Subcutaneous abdominal adipose tissue (tissue), 5 donors: Measurements from ENCODE around the gene GSK3A.

Source experiments
- H3K27ac ChIP-seq: one replicate; pipeline ENCODE4 v1.7.0; 2013; ENCODE audit warnings: low read depth, mild to moderate bottlenecking, inconsistent platforms, low read length, moderate library complexity
- H3K27me3 ChIP-seq, 5 donors: one replicate each; pipeline ENCODE4 v1.7.0; 2013; ENCODE audit warnings: low read length in 5 of 5, inconsistent platforms in 1 of 5; ENCODE audit not compliant: control insufficient read depth in 5 of 5, insufficient read depth in 4 of 5
- H3K36me3 ChIP-seq, 5 donors: one replicate each; pipeline ENCODE4 v1.7.0; 2013; ENCODE audit warnings: low read length in 5 of 5; ENCODE audit not compliant: control insufficient read depth in 5 of 5, insufficient read depth in 5 of 5
- H3K4me1 ChIP-seq, 5 donors: one replicate each; pipeline ENCODE4 v1.7.0; 2013; ENCODE audit warnings: low read length in 5 of 5, mild to moderate bottlenecking in 3 of 5, moderate library complexity in 1 of 5; ENCODE audit not compliant: control insufficient read depth in 5 of 5, insufficient read depth in 5 of 5
- H3K4me3 ChIP-seq, 5 donors: one replicate each; pipeline ENCODE4 v1.7.0; 2013; ENCODE audit warnings: low read length in 5 of 5, low read depth in 1 of 5
- H3K9ac ChIP-seq, 5 donors: one replicate each; pipeline ENCODE4 v1.7.0; 2013; ENCODE audit warnings: low read length in 5 of 5, mild to moderate bottlenecking in 4 of 5, moderate library complexity in 3 of 5
- H3K9me3 ChIP-seq, 5 donors: one replicate each; pipeline ENCODE4 v1.7.0; 2013; ENCODE audit warnings: low read length in 5 of 5; ENCODE audit not compliant: control insufficient read depth in 5 of 5
- donor health status: healthy.
- donor health status: healthy.
- donor health status: healthy.
- donor health status: healthy.
- donor health status: healthy.

Gene GSK3A

DNA sequence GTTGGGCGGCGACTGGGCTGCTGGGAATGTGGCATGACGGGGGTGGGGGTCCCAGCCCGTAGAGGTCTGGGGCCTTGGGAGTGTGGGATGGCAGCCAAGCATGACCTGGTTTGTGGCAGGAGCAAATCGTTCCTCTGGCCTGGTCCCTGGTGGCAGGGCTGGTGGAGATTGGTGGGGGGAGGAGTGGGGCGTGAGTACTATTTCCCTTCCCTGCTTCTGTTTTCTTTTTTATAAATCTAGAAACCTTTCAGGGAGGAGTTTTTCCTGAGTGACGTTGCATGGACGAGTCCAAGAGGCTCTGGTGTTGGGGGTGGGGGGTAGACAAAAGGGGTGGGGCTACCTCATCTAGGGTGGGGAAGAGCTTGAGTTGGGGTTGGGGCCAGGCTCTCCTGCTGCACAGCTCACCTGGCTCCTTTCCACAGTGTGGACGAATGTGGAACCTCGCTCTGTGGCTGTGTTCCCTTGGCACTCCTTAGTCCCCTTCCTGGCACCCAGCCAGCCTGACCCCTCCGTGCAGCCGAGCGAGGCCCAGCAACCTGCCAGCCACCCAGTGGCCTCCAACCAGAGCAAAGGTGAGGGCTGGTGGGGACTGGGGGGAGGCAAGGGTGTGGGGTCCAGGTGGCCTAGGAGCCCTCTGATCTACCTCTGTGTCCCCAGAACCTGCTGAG lies 44.1 kb upstream of the GSK3A start:
- H3K9ac ChIP-seq, result peak overlapping the region in 2 of 5 donors; percentile 19 to 25
- peaks cover 0 to 48% (median 46%) of the 10 kb centered on the region in 5 donors for H3K36me3 ChIP-seq
- H3K4me1 ChIP-seq, result peaks cover 15 to 43% (median 43%) of the 10 kb centered on the region in 5 donors
- peak overlapping the region in 3 of 5 donors; percentile 69 to 73 (median 69) for H3K4me3 ChIP-seq
- peak overlapping the region; percentile 37 for H3K27ac ChIP-seq
- H3K27me3 ChIP-seq, result no peaks in the 10 kb centered on the region
- H3K9me3 ChIP-seq, result no peaks in the 10 kb centered on the region

GRCh38 chr19:42285988-42286348 lies 43.6 kb upstream of the GSK3A start:
- H3K27ac ChIP-seq, result peak overlapping the region; percentile 37
- peaks cover 0 to 43% (median 41%) of the 10 kb centered on the region in 5 donors for H3K36me3 ChIP-seq
- H3K9me3 ChIP-seq, result no peaks in the 10 kb centered on the region
- peaks cover 15 to 48% (median 48%) of the 10 kb centered on the region in 5 donors for H3K4me1 ChIP-seq
- peak overlapping the region in 4 of 5 donors; percentile 53 to 73 (median 69) for H3K4me3 ChIP-seq
- no peaks in the 10 kb centered on the region for H3K27me3 ChIP-seq
- H3K9ac ChIP-seq, result peak overlapping the region in 3 of 5 donors; percentile 19 to 69 (median 25)

DNA sequence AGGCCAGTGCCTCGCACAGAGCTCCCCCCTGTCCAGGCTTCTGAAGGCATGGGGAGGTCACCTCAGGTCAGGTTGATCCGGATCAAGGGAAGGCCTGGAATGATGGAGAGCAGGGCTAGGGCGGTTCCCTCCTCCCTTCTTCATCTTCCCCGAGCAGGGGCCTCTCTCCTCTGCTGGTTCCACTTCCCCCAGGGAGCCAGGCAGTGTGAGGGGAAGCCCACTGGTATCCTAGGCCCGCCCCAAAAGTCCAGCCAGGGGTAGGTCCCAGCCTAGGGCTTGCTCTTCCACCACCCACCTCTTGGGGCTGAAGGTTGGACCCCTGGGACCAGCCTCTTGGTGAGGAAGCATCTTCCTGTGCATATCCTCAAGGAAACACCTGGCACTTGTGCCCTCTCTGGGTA lies 43.1 kb upstream of the GSK3A start:
- Histone ChIP-seq H3K4me3 (peak overlapping the region in 4 of 5 donors; percentile 69 to 80 (median 71)), H3K9ac (peak overlapping the region in 3 of 5 donors; percentile 69 to 81 (median 74))

GRCh38 chr19:42284591-42285341 lies 42.4 kb upstream of the GSK3A start:
- Histone ChIP-seq H3K27ac (peak overlapping the region; percentile 57), H3K9ac (peak overlapping the region in 4 of 5 donors; percentile 64 to 81 (median 72)), H3K27me3 (no peaks in the 10 kb centered on the region), H3K4me3 (peak overlapping the region; percentile 69 to 80 (median 73)), H3K36me3 (peaks cover 0 to 31% (median 29%) of the 10 kb centered on the region in 5 donors), H3K4me1 (peaks cover 15 to 57% (median 49%) of the 10 kb centered on the region in 5 donors), H3K9me3 (no peaks in the 10 kb centered on the region)

More for the DNA sequence above, 43.1 kb upstream of the GSK3A start:
- Histone ChIP-seq H3K4me1 (peaks cover 15 to 50% (median 48%) of the 10 kb centered on the region in 5 donors), H3K9me3 (no peaks in the 10 kb centered on the region), H3K27ac (peak overlapping the region; percentile 57), H3K36me3 (peaks cover 0 to 39% (median 36%) of the 10 kb centered on the region in 5 donors), H3K27me3 (no peaks in the 10 kb centered on the region)

- peaks cover 21 to 64% (median 55%) of the 10 kb centered on the region in 5 donors for H3K4me1 ChIP-seq
- H3K9me3 ChIP-seq, result no peaks in the 10 kb centered on the region
- no peaks in the 10 kb centered on the region for H3K27me3 ChIP-seq
- peak overlapping the region in 1 of 5 donors; percentile 24 for H3K9ac ChIP-seq
- peak overlapping the region in 3 of 5 donors; percentile 32 to 56 (median 38) for H3K4me3 ChIP-seq
- no peak overlapping the region for H3K27ac ChIP-seq
- H3K36me3 ChIP-seq, result peaks cover 0 to 24% (median 22%) of the 10 kb centered on the region in 5 donors
These were observed 41.7 kb upstream of the GSK3A start for GRCh38 chr19:42284066-42284501.

- peak overlapping the region; percentile 62 to 85 (median 71) for H3K4me3 ChIP-seq
- peaks cover 0 to 18% (median 15%) of the 10 kb centered on the region in 5 donors for H3K36me3 ChIP-seq
- no peaks in the 10 kb centered on the region for H3K9me3 ChIP-seq
- peak overlapping the region; percentile 90 for H3K27ac ChIP-seq
- peak overlapping the region in 3 of 5 donors; percentile 72 to 77 (median 73) for H3K9ac ChIP-seq
- peaks cover 21 to 71% (median 61%) of the 10 kb centered on the region in 5 donors for H3K4me1 ChIP-seq
- H3K27me3 ChIP-seq, result no peaks in the 10 kb centered on the region
These were observed 41.0 kb upstream of the GSK3A start for GRCh38 chr19:42283188-42284065.

- Histone ChIP-seq H3K27me3 (no peaks in the 10 kb centered on the region), H3K9me3 (no peaks in the 10 kb centered on the region), H3K4me3 (peak overlapping the region in 4 of 5 donors; percentile 62 to 85 (median 72)), H3K36me3 (peaks cover 0 to 12% (median 9%) of the 10 kb centered on the region in 5 donors), H3K4me1 (peaks cover 21 to 77% (median 68%) of the 10 kb centered on the region in 5 donors), H3K9ac (peak overlapping the region in 1 of 5 donors; percentile 73), H3K27ac (peak overlapping the region; percentile 90)
These were observed 40.4 kb upstream of the GSK3A start for GRCh38 chr19:42282819-42283187.

DNA sequence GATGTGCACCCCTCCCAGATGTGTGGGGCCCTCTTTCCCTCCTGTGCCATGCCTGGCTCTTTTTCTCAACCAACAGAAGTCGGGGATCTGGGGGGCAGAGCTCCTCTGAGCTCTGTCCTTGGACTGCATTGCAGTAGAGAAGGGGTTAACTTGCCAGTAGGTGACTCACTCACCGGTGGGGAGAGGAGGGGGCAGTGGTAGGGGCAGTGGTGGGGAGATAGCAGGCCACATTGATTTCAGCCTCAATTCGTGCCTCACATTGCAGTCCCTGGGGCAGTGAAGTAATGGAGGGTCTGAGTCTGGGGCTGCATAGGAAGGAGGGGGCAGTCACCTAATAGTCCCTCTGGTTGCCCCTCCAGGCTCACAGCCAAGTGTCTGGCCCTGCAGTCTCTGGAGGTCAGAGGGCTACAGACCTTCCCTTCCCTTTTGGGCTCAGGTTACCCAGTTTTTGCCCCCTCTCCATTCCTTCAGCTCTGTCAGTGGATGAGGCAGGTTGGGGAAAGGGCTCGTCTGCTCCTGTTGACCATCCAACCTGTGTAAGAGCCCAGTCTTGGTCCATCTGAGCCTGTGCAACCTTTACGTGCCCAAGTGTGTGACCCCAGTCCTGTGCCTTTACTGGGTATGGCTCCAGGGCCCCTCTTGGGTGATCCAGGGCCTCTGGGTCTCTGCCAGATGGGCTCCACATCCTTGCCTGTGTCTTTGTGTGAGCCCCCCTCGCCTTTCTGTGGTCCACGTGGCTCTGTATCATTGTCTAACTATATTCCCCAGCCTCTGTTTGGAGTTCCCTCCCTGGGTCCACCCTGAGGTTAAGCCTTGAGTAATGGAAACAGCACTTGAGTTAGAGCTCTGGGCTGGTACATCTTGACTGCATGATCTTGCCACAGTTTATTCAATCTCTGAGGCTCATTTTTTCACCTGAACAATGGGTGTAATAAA lies 39.7 kb upstream of the GSK3A start:
- Histone ChIP-seq H3K4me1 (peaks cover 21 to 84% (median 74%) of the 10 kb centered on the region in 5 donors), H3K27ac (peak overlapping the region; percentile 90), H3K27me3 (no peaks in the 10 kb centered on the region), H3K4me3 (peak overlapping the region in 4 of 5 donors; percentile 40 to 81 (median 58)), H3K9me3 (no peaks in the 10 kb centered on the region), H3K9ac (peak overlapping the region in 3 of 5 donors; percentile 4 to 68 (median 68)), H3K36me3 (peaks cover 0 to 5% (median 2%) of the 10 kb centered on the region in 5 donors)
